GM12878 (cell line): Measurements from ENCODE around the gene STX8. TPM values are rescaled to one million over a fixed set of nuclear protein-coding genes. Genes with fewer than 3 reads are reported as not detected.

Experiments
- ATAC-seq: fragments of 200-7000 bp; cut with Tn5 transposase; 3 replicates; pipeline ENCODE4 v1.9.1; 2020; ENCODE audit warnings: mild to moderate bottlenecking, moderate library complexity
- BruUV-seq: library from RNA; stranded (reverse); fragments of 400-500 nt; replicated peaks from 2 replicates; lab custom pipeline; 2021; lab: Mats Ljungman, UMichigan
- CTCF ChIA-PET: fragments of 300-600 bp; sonication (Branson Sonifier 250); formaldehyde crosslinking; extraction: SDS; loops from one replicate; lab custom pipeline; 2021; ENCODE audit warnings: inconsistent platforms; lab: Yijun Ruan, JAX
- POLR2A ChIA-PET: fragments of 350-600 bp; formaldehyde crosslinking; extraction: SDS; loops from one replicate; lab custom pipeline; 2021; ENCODE audit warnings: inconsistent platforms; lab: Charles Lee
- RAD21 ChIA-PET: fragments of 300-600 bp; sonication (Branson Sonifier 250); formaldehyde crosslinking; loops from one replicate; lab custom pipeline; 2023; ENCODE audit warnings: antibody characterized with exemption; ENCODE audit not compliant: unreplicated experiment; lab: Charles Lee
- SMC1A ChIA-PET: fragments of 300-600 bp; sonication (Branson Sonifier 250); formaldehyde crosslinking; loops from one replicate; lab custom pipeline; 2023; ENCODE audit not compliant: unreplicated experiment, uncharacterized antibody; lab: Charles Lee
- DNase-seq: peaks from one replicate; pipeline ENCODE4 v3.0.0-alpha.2; 2011; ENCODE audit warnings: low read depth, low spot score
- FAIRE-seq: peaks from 3 replicates; lab custom pipeline; 2011; peaks lifted over from hg19 to GRCh38; lab: Jason Lieb, UNC
- H2AFZ ChIP-seq: 2 replicates; pipeline ENCODE4 v1.6.0; 2011; ENCODE audit warnings: low read depth, low read length, control low read depth; ENCODE audit not compliant: control insufficient read depth
- H3K27ac ChIP-seq: 2 replicates; pipeline ENCODE4 v1.5.1; 2011; ENCODE audit warnings: control low read depth; ENCODE audit not compliant: control insufficient read depth, insufficient read depth
- H3K27me3 ChIP-seq, 2 experiments: replicated peaks in 1 of 2; 2 replicates each; pipeline versions ENCODE4 v1.6.0 to v1.6.1; 2011; ENCODE audit warnings: low read length in 1 of 2; ENCODE audit not compliant: control insufficient read depth in 2 of 2, insufficient read depth in 2 of 2
- H3K36me3 ChIP-seq, 2 experiments: 2 replicates each; pipeline ENCODE4 v1.5.1; 2011; ENCODE audit warnings: low read length in 1 of 2; ENCODE audit not compliant: control insufficient read depth in 2 of 2, insufficient read depth in 2 of 2
- H3K4me1 ChIP-seq: 2 replicates; pipeline ENCODE4 v1.6.1; 2011; ENCODE audit warnings: mild to moderate bottlenecking, low read length, moderate library complexity, mixed read lengths; ENCODE audit not compliant: control insufficient read depth, insufficient read depth
- H3K4me2 ChIP-seq: 2 replicates; pipeline ENCODE4 v1.6.0; 2011; ENCODE audit warnings: control low read depth; ENCODE audit not compliant: control insufficient read depth, insufficient read depth
- H3K4me3 ChIP-seq: fragments of 200-600 bp; sonication (generic); 2 replicates; pipeline ENCODE4 v1.5.1; 2016
- H3K79me2 ChIP-seq: 2 replicates; pipeline ENCODE4 v1.6.0; 2011; ENCODE audit warnings: low read length; ENCODE audit not compliant: control insufficient read depth, insufficient read depth
- H3K9ac ChIP-seq: 2 replicates; pipeline ENCODE4 v1.8.0; 2011; ENCODE audit warnings: low read length, control low read depth, mixed read lengths; ENCODE audit not compliant: control insufficient read depth, insufficient read depth
- H3K9me3 ChIP-seq: replicated peaks from 3 replicates; pipeline ENCODE4 v1.5.1; 2011; ENCODE audit warnings: mild to moderate bottlenecking, low read length; ENCODE audit not compliant: control insufficient read depth, insufficient read depth
- H4K20me1 ChIP-seq: 2 replicates; pipeline ENCODE4 v1.6.0; 2011; ENCODE audit not compliant: control insufficient read depth, insufficient read depth
- ASH2L ChIP-seq: fragments of 300-600, 200-600 bp; sonication (generic); IDR thresholded peaks from 2 replicates; pipeline ENCODE4 v1.6.1; 2017; ENCODE audit warnings: low read depth, mild to moderate bottlenecking, borderline replicate concordance
- IKZF1 ChIP-seq: fragments of 450-650 bp; conservative IDR thresholded peaks from 2 replicates; pipeline ENCODE4 v1.6.1; 2017; ENCODE audit warnings: antibody characterized with exemption, mild to moderate bottlenecking
- IKZF2 ChIP-seq, 2 experiments: fragments of 450-650 bp; IDR thresholded peaks; 2 replicates each; pipeline ENCODE4 v1.6.1; 2017; ENCODE audit warnings: mild to moderate bottlenecking in 2 of 2, moderate library complexity in 2 of 2
- KLF5 ChIP-seq: fragments of 450-650 bp; IDR thresholded peaks from 2 replicates; pipeline ENCODE4 v1.6.1; 2014; ENCODE audit warnings: mild to moderate bottlenecking; ENCODE audit not compliant: partially characterized antibody
- POLR2A ChIP-seq: IDR thresholded peaks from 2 replicates; pipeline ENCODE4 v1.6.1; 2011; ENCODE audit warnings: low read depth, mild to moderate bottlenecking, low read length
- RELA ChIP-seq: fragments of 450-650 bp; IDR thresholded peaks from 2 replicates; pipeline ENCODE4 v1.8.0; 2014; ENCODE audit warnings: borderline replicate concordance; ENCODE audit not compliant: partially characterized antibody
- SMAD5 ChIP-seq: IDR thresholded peaks from 2 replicates; pipeline ENCODE4 v1.6.1; 2016; ENCODE audit warnings: antibody characterized with exemption, low read depth
- SPI1 ChIP-seq: IDR thresholded peaks from 2 replicates; pipeline ENCODE4 v1.6.1; 2011; ENCODE audit warnings: low read depth, mild to moderate bottlenecking, low read length, moderate library complexity, borderline replicate concordance; ENCODE audit not compliant: insufficient read depth
- ZNF217 ChIP-seq: fragments of 450-650 bp; IDR thresholded peaks from 2 replicates; pipeline ENCODE4 v1.6.1; 2017; ENCODE audit warnings: antibody characterized with exemption, mild to moderate bottlenecking
- WGBS: methylation state at CpG from one replicate; pipeline ENCODE4 v1.1.6; 2016; ENCODE audit warnings: low lambda C conversion rate; ENCODE audit not compliant: insufficient replicate concordance, insufficient coverage; ENCODE audit errors: missing lambda C conversion rate; 5-methylcytosine and 5-hydroxymethylcytosine counted together
- in situ Hi-C: fragments of 300-500 bp; cut with MboI; formaldehyde crosslinking; loops from 9 replicates; pipeline ENCODE4 v1.14.3; 2018; ENCODE audit warnings: mixed read lengths
- intact Hi-C: fragments of 100-400 bp; cut with micrococcal nuclease; formaldehyde crosslinking; loops from one replicate; pipeline ENCODE4 v1.14.2; 2022; ENCODE audit not compliant: unreplicated experiment
- polyA plus RNA-seq, 11 experiments: library from polyadenylated mRNA; depleted of rRNA in 4 of 11; unstranded in 6 of 11; stranded (reverse) in 5 of 11; fragments of >200 nt; fragmentation: Nextera tagmentation in 4 of 11; fragmentation: Illumina TruSeq in 1 of 11; extraction: Ambion mirVana in 4 of 11; extraction: Trizol in 1 of 11; gene quantifications; 1 replicate in 1 of 11; 2 replicates in 10 of 11; pipeline versions ENCODE4 v1.2.1 to v1.2.3, GENCODE V29; 2011 to 2016; ENCODE audit warnings: inconsistent platforms in 2 of 11, missing spikeins in 2 of 11, low read depth in 1 of 11
- total RNA-seq, 4 experiments: library from RNA; depleted of rRNA in 3 of 4; stranded (reverse); fragments of >200 nt in 3 of 4; fragmentation: Illumina TruSeq in 1 of 4; extraction: Trizol in 1 of 4; gene quantifications; 2 replicates each; pipeline versions ENCODE4 v1.2.1 to v1.2.3, GENCODE V29; 2013 to 2021
- TF ChIP-seq, protein P1 (sequence below): fragments of 450-650 bp; IDR thresholded peaks from 2 replicates; pipeline ENCODE4 v1.6.1; 2017; ENCODE audit warnings: mild to moderate bottlenecking, low read depth, inconsistent platforms; ENCODE audit not compliant: poor library complexity, severe bottlenecking
- TF ChIP-seq, protein P2 (sequence below): fragments of 150-350 bp; IDR thresholded peaks from 2 replicates; pipeline ENCODE4 v1.6.1; 2014; ENCODE audit warnings: mild to moderate bottlenecking, low read depth, low read length
- TF ChIP-seq, protein P3 (sequence below): fragments of 450-650 bp; IDR thresholded peaks from 2 replicates; pipeline ENCODE4 v1.6.1; 2018; ENCODE audit warnings: mild to moderate bottlenecking, low read depth, moderate library complexity; ENCODE audit not compliant: partially characterized antibody
- TF ChIP-seq, protein P4 (sequence below): fragments of 450-650 bp; IDR thresholded peaks from 2 replicates; pipeline ENCODE4 v1.6.1; 2018; ENCODE audit warnings: borderline replicate concordance, mild to moderate bottlenecking; ENCODE audit not compliant: partially characterized antibody

The STX8 gene
- total and polyA plus RNA-seq, 10 of the 15 experiments (the other 5 are each of a cell fraction or from before 2014, with no cell fraction given), result 47.9 to 151 (median 72.9) TPM

DNA sequence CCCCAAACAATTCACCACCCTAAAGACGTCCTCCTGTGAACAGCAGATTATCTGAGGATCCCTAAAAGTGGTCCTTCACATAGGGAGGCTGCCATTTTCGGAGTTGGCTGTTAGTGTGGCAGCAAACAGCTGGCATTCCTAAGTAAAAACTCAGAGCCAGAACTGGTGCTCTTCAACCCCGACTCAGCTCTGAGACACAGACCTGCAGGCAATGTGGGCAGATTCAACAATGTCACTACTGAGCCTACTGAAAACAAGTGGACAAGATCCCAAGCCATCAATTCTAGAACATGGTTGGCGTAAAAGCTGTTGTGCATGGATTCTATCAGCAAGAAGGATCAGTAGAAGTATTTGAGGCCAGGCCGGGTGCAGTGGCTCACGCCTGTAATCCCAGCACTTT is 307.1 kb downstream of the STX8 start (continued):
- TF ChIP-seq, protein P1, sequence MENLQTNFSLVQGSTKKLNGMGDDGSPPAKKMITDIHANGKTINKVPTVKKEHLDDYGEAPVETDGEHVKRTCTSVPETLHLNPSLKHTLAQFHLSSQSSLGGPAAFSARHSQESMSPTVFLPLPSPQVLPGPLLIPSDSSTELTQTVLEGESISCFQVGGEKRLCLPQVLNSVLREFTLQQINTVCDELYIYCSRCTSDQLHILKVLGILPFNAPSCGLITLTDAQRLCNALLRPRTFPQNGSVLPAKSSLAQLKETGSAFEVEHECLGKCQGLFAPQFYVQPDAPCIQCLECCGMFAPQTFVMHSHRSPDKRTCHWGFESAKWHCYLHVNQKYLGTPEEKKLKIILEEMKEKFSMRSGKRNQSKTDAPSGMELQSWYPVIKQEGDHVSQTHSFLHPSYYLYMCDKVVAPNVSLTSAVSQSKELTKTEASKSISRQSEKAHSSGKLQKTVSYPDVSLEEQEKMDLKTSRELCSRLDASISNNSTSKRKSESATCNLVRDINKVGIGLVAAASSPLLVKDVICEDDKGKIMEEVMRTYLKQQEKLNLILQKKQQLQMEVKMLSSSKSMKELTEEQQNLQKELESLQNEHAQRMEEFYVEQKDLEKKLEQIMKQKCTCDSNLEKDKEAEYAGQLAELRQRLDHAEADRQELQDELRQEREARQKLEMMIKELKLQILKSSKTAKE, result no peak
- TF ChIP-seq POLR2A, result no peak

DNA sequence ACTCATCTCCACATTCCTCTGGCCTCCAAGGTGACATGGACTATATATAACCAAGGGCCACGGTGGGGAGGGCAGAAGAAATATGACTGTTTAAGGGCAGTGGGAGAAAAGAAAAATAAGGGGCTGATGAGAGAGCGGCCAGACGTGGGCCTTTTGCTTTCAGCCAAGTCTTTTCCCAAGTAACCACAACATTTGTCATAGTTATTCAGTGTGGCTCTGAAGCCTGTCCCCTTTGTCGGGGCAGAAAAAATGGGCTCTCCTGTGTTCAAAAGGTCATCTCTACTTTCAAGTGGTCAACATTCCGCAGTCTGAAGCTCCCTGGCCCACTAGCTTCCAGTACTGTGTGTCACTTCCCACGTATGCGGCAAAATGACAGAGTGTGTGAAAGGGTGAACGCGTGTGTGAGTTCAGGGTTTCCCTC is 308.9 kb downstream of the STX8 start:
- Histone ChIP-seq H2AFZ (no peak overlapping the region), H3K4me2 (no peak overlapping the region), H3K9me3 (no peaks in the 10 kb centered on the region), H3K4me3 (no peak overlapping the region), H3K79me2 (no peaks in the 10 kb centered on the region), H3K27ac (no peak overlapping the region), H3K27me3 (no peaks in the 10 kb centered on the region), H3K9ac (no peak overlapping the region)
- BruUV-seq, result no TSS peak
- CTCF ChIA-PET, result interaction anchor here (1.8 kb wide), 1 partner anchor 25 kb away, joined by 4 read pairs; no protein-coding TSS in a partner anchor
- no peak for DNase-seq
- no peak for FAIRE-seq
- intact Hi-C loops (no loop called here), in situ Hi-C loops (no loop called here)
- no peak for ATAC-seq
- SMC1A ChIA-PET, result no interaction called here
- POLR2A ChIA-PET, result no interaction called here
- 90% methylated on average over 9 of the region's 9 CpGs for WGBS
- TF ChIP-seq ASH2L (no peak), SMAD5 (no peak), IKZF2 (IDR thresholded peaks at IDR 0.05) (no peak), ZNF217 (no peak), KLF5 (no peak), RELA (no peak), IKZF1 (no peak), SPI1 (no peak)
- TF ChIP-seq, protein P2, sequence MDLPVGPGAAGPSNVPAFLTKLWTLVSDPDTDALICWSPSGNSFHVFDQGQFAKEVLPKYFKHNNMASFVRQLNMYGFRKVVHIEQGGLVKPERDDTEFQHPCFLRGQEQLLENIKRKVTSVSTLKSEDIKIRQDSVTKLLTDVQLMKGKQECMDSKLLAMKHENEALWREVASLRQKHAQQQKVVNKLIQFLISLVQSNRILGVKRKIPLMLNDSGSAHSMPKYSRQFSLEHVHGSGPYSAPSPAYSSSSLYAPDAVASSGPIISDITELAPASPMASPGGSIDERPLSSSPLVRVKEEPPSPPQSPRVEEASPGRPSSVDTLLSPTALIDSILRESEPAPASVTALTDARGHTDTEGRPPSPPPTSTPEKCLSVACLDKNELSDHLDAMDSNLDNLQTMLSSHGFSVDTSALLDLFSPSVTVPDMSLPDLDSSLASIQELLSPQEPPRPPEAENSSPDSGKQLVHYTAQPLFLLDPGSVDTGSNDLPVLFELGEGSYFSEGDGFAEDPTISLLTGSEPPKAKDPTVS, result no peak
- TF ChIP-seq, protein P3, sequence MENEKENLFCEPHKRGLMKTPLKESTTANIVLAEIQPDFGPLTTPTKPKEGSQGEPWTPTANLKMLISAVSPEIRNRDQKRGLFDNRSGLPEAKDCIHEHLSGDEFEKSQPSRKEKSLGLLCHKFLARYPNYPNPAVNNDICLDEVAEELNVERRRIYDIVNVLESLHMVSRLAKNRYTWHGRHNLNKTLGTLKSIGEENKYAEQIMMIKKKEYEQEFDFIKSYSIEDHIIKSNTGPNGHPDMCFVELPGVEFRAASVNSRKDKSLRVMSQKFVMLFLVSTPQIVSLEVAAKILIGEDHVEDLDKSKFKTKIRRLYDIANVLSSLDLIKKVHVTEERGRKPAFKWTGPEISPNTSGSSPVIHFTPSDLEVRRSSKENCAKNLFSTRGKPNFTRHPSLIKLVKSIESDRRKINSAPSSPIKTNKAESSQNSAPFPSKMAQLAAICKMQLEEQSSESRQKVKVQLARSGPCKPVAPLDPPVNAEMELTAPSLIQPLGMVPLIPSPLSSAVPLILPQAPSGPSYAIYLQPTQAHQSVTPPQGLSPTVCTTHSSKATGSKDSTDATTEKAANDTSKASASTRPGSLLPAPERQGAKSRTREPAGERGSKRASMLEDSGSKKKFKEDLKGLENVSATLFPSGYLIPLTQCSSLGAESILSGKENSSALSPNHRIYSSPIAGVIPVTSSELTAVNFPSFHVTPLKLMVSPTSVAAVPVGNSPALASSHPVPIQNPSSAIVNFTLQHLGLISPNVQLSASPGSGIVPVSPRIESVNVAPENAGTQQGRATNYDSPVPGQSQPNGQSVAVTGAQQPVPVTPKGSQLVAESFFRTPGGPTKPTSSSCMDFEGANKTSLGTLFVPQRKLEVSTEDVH, result no peak
- TF ChIP-seq, protein P4, sequence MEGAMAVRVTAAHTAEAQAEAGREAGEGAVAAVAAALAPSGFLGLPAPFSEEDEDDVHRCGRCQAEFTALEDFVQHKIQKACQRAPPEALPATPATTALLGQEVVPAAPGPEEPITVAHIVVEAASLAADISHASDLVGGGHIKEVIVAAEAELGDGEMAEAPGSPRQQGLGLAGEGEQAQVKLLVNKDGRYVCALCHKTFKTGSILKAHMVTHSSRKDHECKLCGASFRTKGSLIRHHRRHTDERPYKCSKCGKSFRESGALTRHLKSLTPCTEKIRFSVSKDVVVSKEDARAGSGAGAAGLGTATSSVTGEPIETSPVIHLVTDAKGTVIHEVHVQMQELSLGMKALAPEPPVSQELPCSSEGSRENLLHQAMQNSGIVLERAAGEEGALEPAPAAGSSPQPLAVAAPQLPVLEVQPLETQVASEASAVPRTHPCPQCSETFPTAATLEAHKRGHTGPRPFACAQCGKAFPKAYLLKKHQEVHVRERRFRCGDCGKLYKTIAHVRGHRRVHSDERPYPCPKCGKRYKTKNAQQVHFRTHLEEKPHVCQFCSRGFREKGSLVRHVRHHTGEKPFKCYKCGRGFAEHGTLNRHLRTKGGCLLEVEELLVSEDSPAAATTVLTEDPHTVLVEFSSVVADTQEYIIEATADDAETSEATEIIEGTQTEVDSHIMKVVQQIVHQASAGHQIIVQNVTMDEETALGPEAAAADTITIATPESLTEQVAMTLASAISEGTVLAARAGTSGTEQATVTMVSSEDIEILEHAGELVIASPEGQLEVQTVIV, result no peak
- TF ChIP-seq, all 136 proteins: peak for 0
- no peaks in the 10 kb centered on the region for H4K20me1 ChIP-seq
- no peaks in the 10 kb centered on the region for H3K4me1 ChIP-seq
- RAD21 ChIA-PET, result no interaction called here
- no peaks in the 10 kb centered on the region for H3K36me3 ChIP-seq
